GM19455 (cell line): ENCODE results near the gene CST9.
"Not testable (repeated sequence)": the region's sequence is repeated elsewhere in the genome, so short reads cannot be mapped to it uniquely, and the experiment has no call there.

Source experiments
- ATAC-seq: cut with Tn5 transposase; IDR thresholded peaks from one replicate; pipeline ENCODE4 v1.9.1; 2021; ENCODE audit not compliant: unreplicated experiment

Gene CST9

GRCh38 chr20:23624324-23624691 is 18.6 kb upstream of the CST9 start:
- ATAC-seq: no peak

- ATAC-seq: no peak
Observed at GRCh38 chr20:23623666-23624323, 18.1 kb upstream of the CST9 start.

- ATAC-seq: no peak
Observed at GRCh38 chr20:23622839-23623343, 17.2 kb upstream of the CST9 start.

GRCh38 chr20:23622401-23622800 is 16.7 kb upstream of the CST9 start:
- ATAC-seq: not testable (repeated sequence)

GRCh38 chr20:23620670-23621386 is 15.1 kb upstream of the CST9 start:
- not testable (repeated sequence) for ATAC-seq

- no peak for ATAC-seq
Observed at GRCh38 chr20:23614163-23614562, 8.4 kb upstream of the CST9 start.

GRCh38 chr20:23613676-23614075 is 8.0 kb upstream of the CST9 start:
- no peak for ATAC-seq

- no peak for ATAC-seq
Observed at GRCh38 chr20:23612396-23612795, 6.7 kb upstream of the CST9 start.

- ATAC-seq: no peak
Observed at GRCh38 chr20:23609486-23610109, 3.9 kb upstream of the CST9 start.

- ATAC-seq: no peak
Observed at GRCh38 chr20:23608251-23608846, 2.6 kb upstream of the CST9 start.

GRCh38 chr20:23607497-23608245 is 2.0 kb upstream of the CST9 start:
- ATAC-seq: no peak

- peak; percentile 88 for ATAC-seq
Observed at GRCh38 chr20:23606652-23607049, 934 bp upstream of the CST9 start.

GRCh38 chr20:23604306-23604705 is 1.4 kb downstream of the CST9 start:
- no peak for ATAC-seq

GRCh38 chr20:23603321-23603720 is 2.4 kb downstream of the CST9 start:
- no peak for ATAC-seq

GRCh38 chr20:23602699-23603098 is 3.0 kb downstream of the CST9 start:
- ATAC-seq: no peak

GRCh38 chr20:23602241-23602640 is 3.5 kb downstream of the CST9 start:
- no peak for ATAC-seq

GRCh38 chr20:23601715-23602114 is 4.0 kb downstream of the CST9 start:
- no peak for ATAC-seq

GRCh38 chr20:23598481-23598880 is 7.2 kb downstream of the CST9 start:
- ATAC-seq: no peak

- ATAC-seq: no peak
Observed at GRCh38 chr20:23596579-23597250, 9.0 kb downstream of the CST9 start.

GRCh38 chr20:23595941-23596340 is 9.8 kb downstream of the CST9 start:
- no peak for ATAC-seq
